HG02885 (cell line): ENCODE data around the gene CALCB.

ENCODE experiments used
- ATAC-seq: cut with Tn5 transposase; IDR thresholded peaks from one replicate; pipeline ENCODE4 v1.9.1; 2021; ENCODE audit warnings: mild to moderate bottlenecking; ENCODE audit not compliant: unreplicated experiment, poor library complexity

Gene CALCB

DNA sequence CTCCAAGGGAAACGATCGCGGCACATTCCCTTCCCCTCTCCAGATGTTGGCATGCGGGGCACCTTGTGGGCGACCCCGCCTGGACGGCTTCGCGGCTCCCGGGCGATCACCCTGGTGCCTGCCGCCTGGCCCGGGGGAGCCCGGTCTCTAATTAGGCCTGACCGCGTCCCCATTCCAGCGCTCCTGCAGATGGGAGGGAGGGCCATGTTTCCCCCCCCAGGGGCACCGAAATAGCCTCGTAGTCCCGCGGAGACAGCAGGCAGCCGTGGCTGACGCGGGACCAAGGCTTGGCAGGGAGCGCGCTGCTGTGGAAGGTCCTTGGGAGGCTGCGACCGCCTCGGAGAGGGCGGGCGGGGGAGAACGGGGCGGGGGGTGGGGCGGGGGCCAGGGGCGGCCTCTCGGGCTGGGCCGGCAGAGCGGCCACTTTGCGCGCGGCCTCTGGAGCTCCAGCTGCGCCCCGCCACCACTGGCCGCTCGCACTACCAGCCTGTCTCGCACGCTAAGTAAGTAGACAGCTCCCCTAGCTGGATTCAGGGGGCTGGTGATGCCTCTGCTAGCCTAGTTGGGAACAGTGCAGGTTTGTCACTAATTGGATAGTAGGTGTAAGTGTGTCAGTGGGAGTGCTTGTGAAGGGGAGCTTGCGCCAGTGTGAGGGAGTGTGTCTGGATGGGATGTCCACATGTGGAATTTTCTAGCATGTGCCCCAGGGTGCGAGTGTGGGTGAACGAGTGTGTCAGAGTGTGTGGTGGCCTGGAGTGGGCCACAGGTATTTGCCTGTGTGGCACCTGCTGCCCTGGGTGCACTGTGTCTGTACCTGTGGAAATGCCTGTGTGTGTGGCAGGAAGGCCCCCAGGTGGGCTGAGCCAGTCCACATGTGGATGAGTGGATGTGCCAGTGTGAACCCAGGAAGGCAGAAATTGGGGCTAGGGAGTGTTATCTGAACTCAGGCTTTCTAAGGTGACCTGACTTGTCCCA is 41.4 kb downstream of the CALCB start, which contains the start of gene INSC:
INSC (plus strand) TSS at position 423 of the 975 bp plus-strand sequence. CDS start 34,252 bp downstream, outside the sequence.
- ATAC-seq, result no peak

DNA sequence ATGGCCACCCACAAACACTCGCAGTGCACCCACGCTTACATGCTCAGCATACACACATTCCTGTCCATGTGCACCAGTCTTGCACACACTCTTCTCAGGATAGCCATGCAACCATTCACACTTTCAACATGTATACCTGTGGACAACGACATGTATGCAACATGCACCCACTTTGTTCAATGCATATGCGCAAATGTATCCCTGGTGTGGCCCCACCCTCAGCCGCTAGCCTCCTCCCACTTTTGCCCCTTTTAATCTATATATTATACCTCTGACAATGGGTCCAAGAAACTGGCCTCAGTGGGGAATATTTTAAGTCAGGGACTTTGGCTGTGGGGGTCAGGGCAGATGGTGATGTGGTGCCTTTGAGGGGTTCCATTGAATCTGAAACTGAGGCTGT is 42.3 kb downstream of the CALCB start:
- no peak for ATAC-seq

DNA sequence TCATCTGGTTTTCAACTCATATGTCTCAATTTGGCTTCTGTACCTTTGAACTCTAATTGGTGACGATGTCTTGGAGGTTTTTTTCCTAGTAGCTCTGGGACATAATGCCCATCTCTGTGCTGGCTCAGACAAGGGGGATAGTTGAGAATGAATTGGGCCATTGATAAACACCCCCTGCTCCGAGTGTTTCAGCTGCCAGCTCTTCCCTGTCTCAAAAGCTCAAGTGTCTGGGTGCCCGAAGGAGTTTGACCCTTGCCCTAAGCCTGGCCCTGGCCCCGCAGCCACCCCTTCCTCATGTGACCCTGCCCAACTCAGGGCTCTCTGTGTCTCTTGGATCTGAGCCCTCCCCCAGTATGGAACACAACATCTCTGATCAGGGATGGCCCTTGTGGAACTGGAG is 44.4 kb downstream of the CALCB start:
- ATAC-seq, result no peak

DNA sequence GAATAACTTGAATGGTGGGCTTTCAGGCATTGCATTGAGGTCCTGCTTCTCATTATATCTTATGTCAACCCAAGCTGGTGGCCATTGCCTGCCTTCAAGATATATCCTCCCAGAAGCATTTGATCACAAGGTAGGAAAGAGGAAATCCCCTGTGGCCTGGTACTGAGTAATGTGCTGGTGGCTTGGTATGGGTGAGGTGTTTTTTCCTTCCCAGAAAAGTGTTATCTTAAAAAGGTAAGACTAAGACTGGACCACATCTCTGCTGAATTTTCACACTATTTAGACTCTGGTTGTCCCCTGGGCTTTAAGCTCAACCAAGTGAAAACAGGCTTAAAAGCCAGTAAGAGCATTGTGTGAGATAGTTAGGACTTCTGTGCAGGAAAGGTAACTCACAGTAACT is 45.0 kb downstream of the CALCB start:
- no peak for ATAC-seq

DNA sequence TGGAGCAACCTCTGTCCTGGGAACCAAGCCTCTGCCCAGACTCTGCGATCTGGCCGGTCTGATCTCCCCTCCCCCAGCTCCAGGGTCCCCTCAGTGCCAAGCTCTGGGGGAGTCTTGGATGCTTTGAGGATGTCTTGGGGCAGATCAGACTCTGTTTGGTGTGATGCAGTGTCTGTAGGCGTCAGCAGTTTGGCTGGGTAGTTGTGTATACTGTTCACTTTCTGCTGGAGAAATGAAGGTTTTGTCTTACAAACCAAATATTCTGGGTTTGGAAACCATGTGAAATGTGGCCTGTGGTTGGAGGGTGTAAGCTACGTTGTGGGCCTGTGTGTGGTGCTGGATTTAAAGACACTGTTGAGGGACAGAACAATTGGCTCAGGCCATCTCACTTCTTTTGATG is 46.0 kb downstream of the CALCB start:
- ATAC-seq, result no peak

DNA sequence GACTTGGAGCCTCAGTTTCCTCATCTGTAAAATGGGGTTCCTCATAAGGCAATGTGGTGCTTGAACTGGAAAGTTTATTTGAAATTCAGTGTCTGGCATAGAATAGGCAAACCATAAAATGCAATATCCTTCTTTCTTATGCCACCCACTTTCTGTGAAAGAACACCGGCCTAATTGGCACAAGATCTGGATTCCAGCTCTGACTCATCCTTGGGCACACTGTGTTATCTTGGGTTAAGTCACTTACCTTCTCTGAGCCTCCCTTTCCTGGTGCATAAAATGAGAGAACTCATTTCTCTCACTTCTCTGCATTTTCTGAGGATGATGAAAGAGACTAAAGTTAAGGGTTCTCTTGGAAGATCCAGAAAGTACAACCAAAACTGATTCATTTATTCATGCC is 46.4 kb downstream of the CALCB start:
- ATAC-seq, result no peak

DNA sequence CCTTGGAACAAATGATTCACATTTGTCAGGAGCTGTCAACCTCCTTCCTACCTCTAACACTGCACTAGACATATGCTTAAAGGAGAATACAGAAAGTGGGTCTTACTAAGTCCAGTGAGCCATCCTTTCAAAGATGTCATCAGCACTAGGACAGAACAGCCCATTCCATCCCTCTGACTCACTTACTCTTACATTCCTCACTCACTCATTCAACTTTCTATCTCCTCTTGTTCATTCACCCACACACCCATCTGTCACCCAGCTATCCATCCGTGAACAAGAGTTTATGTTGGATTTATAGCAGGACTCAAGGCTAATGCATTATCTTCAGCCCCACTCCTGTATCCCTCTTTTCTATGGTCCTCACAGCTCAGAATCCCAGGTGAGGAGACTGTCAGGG is 50.5 kb downstream of the CALCB start:
- ATAC-seq, result no peak

DNA sequence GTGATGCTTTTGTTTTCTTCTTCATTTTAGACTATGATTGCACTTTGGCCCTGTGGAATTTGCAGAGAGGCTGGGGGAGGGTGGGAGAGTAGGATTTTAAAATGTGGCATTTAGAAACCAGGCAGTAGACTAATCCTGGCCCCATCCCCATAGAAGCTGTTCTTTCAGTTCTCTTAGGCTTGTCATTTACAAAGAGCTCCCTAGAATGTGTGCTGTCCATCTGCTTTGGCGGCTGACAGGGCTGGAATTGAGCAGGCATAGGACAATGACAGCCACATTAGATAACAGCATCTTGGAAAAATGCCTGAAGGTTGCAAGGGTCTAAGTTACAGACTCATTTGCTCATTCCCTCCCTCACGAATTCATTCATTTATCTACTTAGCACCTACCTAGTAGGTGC is 51.1 kb downstream of the CALCB start:
- ATAC-seq, result no peak

DNA sequence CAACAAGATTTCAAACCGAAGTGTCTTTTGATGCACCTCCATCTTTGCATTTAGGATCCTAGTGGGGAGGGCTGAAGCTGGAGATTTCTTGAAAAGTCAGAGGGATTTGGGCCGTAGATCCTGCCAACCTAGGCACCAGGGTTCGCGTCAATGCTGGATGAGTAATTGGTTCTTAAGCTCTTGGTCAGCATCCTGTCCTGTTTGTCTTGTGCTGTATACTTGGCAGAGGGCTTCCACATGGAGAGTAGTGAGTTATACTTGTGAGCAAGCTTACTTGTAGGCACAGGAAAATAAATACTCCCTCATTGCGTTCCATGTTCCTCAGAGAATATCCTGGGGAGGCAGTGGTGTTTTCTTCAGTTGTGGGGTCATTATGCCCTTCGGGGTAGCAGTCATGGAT is 53.9 kb downstream of the CALCB start:
- ATAC-seq, result no peak
